ENCODE data around the gene CD274. TPM values are rescaled to one million over a fixed set of nuclear protein-coding genes. Genes with fewer than 3 reads are reported as not detected.
A peak's percentile ranks its signal among the peaks of the same experiment; 100 is the strongest.
"Not testable (repeated sequence)": the region's sequence is repeated elsewhere in the genome, so short reads cannot be mapped to it uniquely, and the experiment has no call there.

Gene CD274
- total RNA-seq, 1 donor from 2014 or later, result 2.2 TPM

DNA sequence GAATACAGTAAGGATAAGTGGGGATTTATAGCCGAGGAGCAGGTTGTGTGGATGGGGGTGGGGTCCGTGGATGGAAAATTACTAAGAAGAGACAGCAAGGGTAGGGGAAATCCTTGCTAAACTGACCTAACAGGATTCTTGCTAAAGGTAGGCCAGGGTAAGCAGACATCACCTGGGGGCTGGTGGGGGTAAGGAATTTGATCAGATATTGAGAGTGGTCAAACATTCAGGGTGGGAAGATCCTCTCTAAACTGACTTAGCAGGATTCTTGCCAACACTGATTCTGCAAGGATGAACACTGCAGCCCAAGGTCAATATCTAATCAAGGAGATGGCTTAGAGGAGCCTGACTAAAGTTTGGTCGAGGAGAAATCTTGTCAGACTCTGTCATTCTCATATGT, 9.9 kb upstream of the CD274 start:
- no peak overlapping the region for H3K4me3 ChIP-seq
- H3K27me3 ChIP-seq, result no peaks in the 10 kb centered on the region
- H3K36me3 ChIP-seq, result peaks cover 0 to 4% of the 10 kb centered on the region in 2 donors
- H3K27ac ChIP-seq, result no peak overlapping the region
- TF ChIP-seq POLR2AphosphoS5 (IDR thresholded peaks at IDR 0.05; ENCODE audit: insufficient read depth in 1 of 2, low read depth in 1 of 2) (no peak), POLR2A (IDR thresholded peaks at IDR 0.05) (no peak)
- TF ChIP-seq, protein P1, sequence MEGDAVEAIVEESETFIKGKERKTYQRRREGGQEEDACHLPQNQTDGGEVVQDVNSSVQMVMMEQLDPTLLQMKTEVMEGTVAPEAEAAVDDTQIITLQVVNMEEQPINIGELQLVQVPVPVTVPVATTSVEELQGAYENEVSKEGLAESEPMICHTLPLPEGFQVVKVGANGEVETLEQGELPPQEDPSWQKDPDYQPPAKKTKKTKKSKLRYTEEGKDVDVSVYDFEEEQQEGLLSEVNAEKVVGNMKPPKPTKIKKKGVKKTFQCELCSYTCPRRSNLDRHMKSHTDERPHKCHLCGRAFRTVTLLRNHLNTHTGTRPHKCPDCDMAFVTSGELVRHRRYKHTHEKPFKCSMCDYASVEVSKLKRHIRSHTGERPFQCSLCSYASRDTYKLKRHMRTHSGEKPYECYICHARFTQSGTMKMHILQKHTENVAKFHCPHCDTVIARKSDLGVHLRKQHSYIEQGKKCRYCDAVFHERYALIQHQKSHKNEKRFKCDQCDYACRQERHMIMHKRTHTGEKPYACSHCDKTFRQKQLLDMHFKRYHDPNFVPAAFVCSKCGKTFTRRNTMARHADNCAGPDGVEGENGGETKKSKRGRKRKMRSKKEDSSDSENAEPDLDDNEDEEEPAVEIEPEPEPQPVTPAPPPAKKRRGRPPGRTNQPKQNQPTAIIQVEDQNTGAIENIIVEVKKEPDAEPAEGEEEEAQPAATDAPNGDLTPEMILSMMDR (IDR thresholded peaks at IDR 0.05), result no peak
- no peak for DNase-seq (ENCODE audit: extremely low spot score in 2 of 2)
- H3K9me3 ChIP-seq, result no peaks in the 10 kb centered on the region
- intact Hi-C loops (cut with DNase I), result loop anchor here (10.0 kb wide), 1 partner anchor 1504 kb away; no protein-coding TSS in a partner anchor
- peaks cover 27% of the 10 kb centered on the region for H3K4me1 ChIP-seq

DNA sequence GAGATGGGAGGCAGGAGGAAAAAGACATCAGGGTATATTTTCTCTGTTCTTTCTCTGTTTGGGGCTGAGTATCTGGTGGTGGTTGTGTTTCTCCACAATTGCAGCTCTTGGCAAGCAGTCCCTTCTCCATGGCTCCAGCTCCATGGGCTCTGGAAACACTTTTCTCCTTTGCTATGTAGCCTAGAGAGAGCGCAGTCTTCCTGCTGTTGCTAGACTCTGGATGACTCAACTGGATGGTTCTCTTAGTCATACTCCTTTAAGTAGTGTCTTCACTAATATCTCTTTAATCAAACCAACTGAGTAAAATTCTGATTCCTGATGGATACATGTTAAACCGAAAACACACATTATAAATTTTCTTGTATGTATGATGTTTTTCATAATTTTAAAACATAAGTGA, 9.3 kb upstream of the CD274 start:
- H3K27ac ChIP-seq, result no peak overlapping the region
- DNase-seq (ENCODE audit: extremely low spot score in 2 of 2), result no peak
- no peaks in the 10 kb centered on the region for H3K27me3 ChIP-seq
- no peaks in the 10 kb centered on the region for H3K9me3 ChIP-seq
- intact Hi-C loops (cut with DNase I), result loop anchor here (10.0 kb wide), 1 partner anchor 1504 kb away; no protein-coding TSS in a partner anchor
- H3K4me3 ChIP-seq, result no peak overlapping the region
- no peaks in the 10 kb centered on the region for H3K36me3 ChIP-seq
- TF ChIP-seq POLR2AphosphoS5 (IDR thresholded peaks at IDR 0.05; ENCODE audit: insufficient read depth in 1 of 2, low read depth in 1 of 2), result no peak
- no peak for TF ChIP-seq POLR2A (IDR thresholded peaks at IDR 0.05)
- TF ChIP-seq, protein P1 (IDR thresholded peaks at IDR 0.05), result no peak
- peaks cover 23% of the 10 kb centered on the region for H3K4me1 ChIP-seq

DNA sequence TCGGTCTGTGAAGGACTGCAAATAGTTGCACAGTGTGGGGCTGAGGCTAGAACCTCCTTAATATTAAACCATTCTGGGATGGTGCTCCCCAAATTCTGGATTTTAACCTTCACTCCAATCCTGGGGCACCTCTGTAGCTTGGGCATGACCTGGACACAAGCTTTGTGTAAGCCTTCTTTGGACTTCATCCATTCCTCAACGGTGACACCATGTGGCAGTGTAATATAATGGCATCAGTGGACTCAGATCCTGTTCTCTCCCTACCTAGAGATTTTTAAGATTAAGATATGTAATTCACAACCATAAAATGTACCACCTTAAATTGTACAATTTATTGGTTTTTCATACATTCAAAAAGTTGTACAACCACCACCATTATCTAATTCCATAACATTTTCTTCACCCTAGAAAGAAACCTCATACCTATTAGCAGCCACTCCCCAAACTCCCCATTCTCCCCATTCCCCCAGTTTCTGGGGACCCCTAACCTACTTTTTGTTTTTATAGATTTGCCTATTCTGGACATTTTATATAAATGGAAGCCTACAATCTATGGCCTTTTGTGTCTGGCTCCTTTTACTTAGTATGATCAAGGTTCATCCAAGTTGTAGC, 7.8 kb upstream of the CD274 start:
- DNase-seq (ENCODE audit: extremely low spot score in 2 of 2), result no peak
- Histone ChIP-seq H3K4me1 (peaks cover 10% of the 10 kb centered on the region), H3K36me3 (no peaks in the 10 kb centered on the region), H3K27ac (no peak overlapping the region), H3K4me3 (no peak overlapping the region), H3K9me3 (no peaks in the 10 kb centered on the region), H3K27me3 (no peaks in the 10 kb centered on the region)
- TF ChIP-seq, protein P1 (IDR thresholded peaks at IDR 0.05), result peak in 1 of 3 experiments; percentile 18
- TF ChIP-seq POLR2A (IDR thresholded peaks at IDR 0.05), result no peak
- intact Hi-C loops (cut with DNase I), result loop anchor here (10.0 kb wide), 1 partner anchor 1502 kb away; no protein-coding TSS in a partner anchor

DNA sequence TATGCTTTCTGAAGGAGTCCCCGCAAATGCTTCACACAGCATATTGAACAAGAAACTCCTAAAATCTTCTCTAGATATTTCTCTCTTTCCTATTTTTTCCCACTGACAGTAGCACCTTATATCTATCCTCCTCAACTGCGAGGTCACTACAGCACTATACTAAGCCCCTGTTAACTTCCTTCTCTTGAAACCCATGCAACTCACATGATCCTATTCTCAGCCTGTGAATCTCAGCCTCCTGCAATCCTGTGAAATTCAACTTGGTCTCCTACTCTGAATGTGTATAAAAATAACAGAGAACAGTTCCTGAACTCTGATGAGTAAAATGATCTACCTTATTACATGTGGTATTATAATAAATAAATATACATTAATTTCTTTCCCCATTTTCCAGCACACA, 6.5 kb upstream of the CD274 start:
- H3K27me3 ChIP-seq, result no peaks in the 10 kb centered on the region
- H3K36me3 ChIP-seq, result no peaks in the 10 kb centered on the region
- intact Hi-C loops (cut with DNase I), result loop anchor here (10.0 kb wide), 1 partner anchor 1501 kb away; no protein-coding TSS in a partner anchor
- TF ChIP-seq, protein P1 (IDR thresholded peaks at IDR 0.05), result no peak
- TF ChIP-seq POLR2AphosphoS5 (IDR thresholded peaks at IDR 0.05; ENCODE audit: insufficient read depth in 1 of 2, low read depth in 1 of 2) (no peak), POLR2A (IDR thresholded peaks at IDR 0.05) (no peak)
- H3K9me3 ChIP-seq, result no peaks in the 10 kb centered on the region
- H3K4me3 ChIP-seq, result no peak overlapping the region
- H3K4me1 ChIP-seq, result peaks cover under 1% of the 10 kb centered on the region
- no peak for DNase-seq (ENCODE audit: extremely low spot score in 2 of 2)
- no peak overlapping the region for H3K27ac ChIP-seq

DNA sequence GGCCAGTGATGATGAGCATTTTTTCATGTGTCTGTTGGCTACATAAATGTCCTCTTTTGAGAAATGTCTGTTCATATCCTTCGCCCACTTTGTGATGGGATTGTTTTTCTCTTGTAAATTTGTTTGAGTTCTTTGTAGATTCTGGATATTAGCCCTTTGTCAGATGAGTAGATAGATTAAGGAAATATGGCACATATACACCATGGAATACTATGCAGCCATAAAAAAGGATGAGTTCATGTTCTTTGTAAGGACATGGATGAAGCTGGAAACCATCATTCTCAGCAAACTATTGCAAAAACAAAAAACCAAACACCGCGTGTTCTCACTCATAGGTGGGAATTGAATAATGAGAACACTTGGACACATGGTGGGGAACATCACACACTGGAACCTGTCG, 5.2 kb upstream of the CD274 start:
- DNase-seq (ENCODE audit: extremely low spot score in 2 of 2); H3K4me1 ChIP-seq: not testable (repeated sequence)
- intact Hi-C loops (cut with DNase I), result loop anchor here (10.0 kb wide), 1 partner anchor 1500 kb away; no protein-coding TSS in a partner anchor

More for the DNA sequence above, 5.2 kb upstream of the CD274 start:
- H3K27ac ChIP-seq, H3K27me3 ChIP-seq, H3K9me3 ChIP-seq, H3K4me3 ChIP-seq, H3K36me3 ChIP-seq: not testable (repeated sequence)

Measured in vagina (tissue), 2 donors.